Sigmoid colon (tissue), 7 donors: ENCODE measurements around the gene WNT5A. TPM values are rescaled to one million over a fixed set of nuclear protein-coding genes. Genes with fewer than 3 reads are reported as not detected.

Source experiments
- DNase-seq: peaks from one replicate; pipeline ENCODE4 v3.0.0-alpha.2; 2019
- H3K27ac ChIP-seq, 4 donors: fragments of 200-600 bp; sonication (generic); one replicate each; pipeline ENCODE4 v1.5.1; 2016 to 2019; ENCODE audit warnings: mild to moderate bottlenecking in 1 of 4
- H3K27me3 ChIP-seq, 3 donors: fragments of 200-600 bp; sonication (generic); one replicate each; pipeline ENCODE4 v1.5.1; 2019; ENCODE audit warnings: mild to moderate bottlenecking in 1 of 3
- H3K36me3 ChIP-seq, 4 donors: fragments of 200-600 bp; sonication (generic); one replicate each; pipeline ENCODE4 v1.5.1; 2016 to 2019
- H3K4me1 ChIP-seq, 4 donors: fragments of 200-600 bp; sonication (generic); one replicate each; pipeline ENCODE4 v1.5.1; 2017 to 2019
- H3K4me3 ChIP-seq, 4 donors: fragments of 200-600 bp; sonication (generic); one replicate each; pipeline ENCODE4 v1.5.1; 2017 to 2019; ENCODE audit warnings: mild to moderate bottlenecking in 2 of 4, moderate library complexity in 1 of 4
- H3K9me3 ChIP-seq, 4 donors: fragments of 200-600 bp in 3 of 4; sonication (generic) in 3 of 4; one replicate each; pipeline versions ENCODE4 v1.5.1 to v1.6.1; 2013 to 2019
- EP300 ChIP-seq, 4 donors: sonication (generic); formaldehyde crosslinking; IDR thresholded peaks; one replicate each; pipeline ENCODE4 v1.6.1; 2017; ENCODE audit warnings: antibody characterized with exemption in 4 of 4
- POLR2A ChIP-seq, 2 donors: fragments of 450-650 bp; IDR thresholded peaks; one replicate each; pipeline ENCODE4 v1.6.1; 2016; ENCODE audit warnings: antibody characterized with exemption in 2 of 2, mild to moderate bottlenecking in 2 of 2, moderate library complexity in 2 of 2
- POLR2AphosphoS5 ChIP-seq, 4 donors: sonication (generic); formaldehyde crosslinking; IDR thresholded peaks; one replicate each; pipeline ENCODE4 v1.6.1; 2017; ENCODE audit warnings: antibody characterized with exemption in 4 of 4
- WGBS, 2 donors: extraction: QIAGEN DNeasy Blood & Tissue Kit; methylation state at CpG; one replicate each; pipeline ENCODE4 v1.1.7; 2013; 5-methylcytosine and 5-hydroxymethylcytosine counted together
- intact Hi-C: fragments of 100-400 bp; cut with DNase I; formaldehyde crosslinking; loops from one replicate; pipeline ENCODE4 v1.15.1; 2023
- polyA plus RNA-seq, 3 donors: library from polyadenylated mRNA; stranded (reverse); fragments of 200-250 nt; gene quantifications; one replicate each; pipeline ENCODE4 v1.2.3, GENCODE V29; 2013
- total RNA-seq, 4 donors: library from RNA; depleted of rRNA; stranded (reverse); fragments of >200 nt; gene quantifications; one replicate each; pipeline ENCODE4 v1.1.0, GENCODE V29; 2016
- TF ChIP-seq, protein P1 (sequence below), 4 experiments: fragments of 450-650 bp in 3 of 4; fragments of 200-600 bp in 1 of 4; IDR thresholded peaks; one replicate each; pipeline ENCODE4 v1.5.1; 2016 to 2019; ENCODE audit warnings: antibody characterized with exemption in 4 of 4, mild to moderate bottlenecking in 3 of 4, moderate library complexity in 2 of 4
- donor health status: healthy with polysubstance abuse.
- donor health status: Bipolar disorder and iron deficiency.
- donor health status: healthy.

The WNT5A gene
- total and polyA plus RNA-seq, 7 donors, result under 0.01 to 11.9 (median 3.9) TPM

DNA sequence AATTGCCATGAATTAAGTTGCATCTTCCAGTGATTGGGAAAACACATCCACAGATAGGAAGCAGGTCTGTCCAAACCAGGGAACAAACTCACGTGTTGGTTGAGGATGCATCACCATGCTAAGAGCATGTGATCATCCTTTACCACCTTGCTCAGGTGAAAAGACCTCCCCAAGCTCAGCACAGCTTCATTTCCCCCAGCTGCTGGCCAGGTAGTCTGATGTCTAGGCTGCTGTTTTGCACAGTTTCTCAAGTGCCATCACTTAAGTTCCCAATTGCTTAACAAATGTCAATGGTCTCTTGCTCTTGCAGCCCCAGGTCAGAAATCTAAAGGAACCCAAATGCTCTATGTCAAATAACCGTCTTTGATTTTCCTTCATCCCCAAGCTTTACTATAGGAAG, 34.2 kb downstream of the WNT5A start:
- Histone ChIP-seq H3K27ac (no peak overlapping the region), H3K4me1 (no peaks in the 10 kb centered on the region), H3K27me3 (no peaks in the 10 kb centered on the region), H3K4me3 (no peak overlapping the region), H3K9me3 (no peaks in the 10 kb centered on the region), H3K36me3 (no peaks in the 10 kb centered on the region)
- WGBS, 2 donors, result 87 to 90% methylated on average over 2 of the region's 2 CpGs
- no peak for DNase-seq
- no peak for TF ChIP-seq POLR2A (IDR thresholded peaks at IDR 0.05)
- TF ChIP-seq POLR2AphosphoS5 (IDR thresholded peaks at IDR 0.05), result no peak
- TF ChIP-seq, protein P1, sequence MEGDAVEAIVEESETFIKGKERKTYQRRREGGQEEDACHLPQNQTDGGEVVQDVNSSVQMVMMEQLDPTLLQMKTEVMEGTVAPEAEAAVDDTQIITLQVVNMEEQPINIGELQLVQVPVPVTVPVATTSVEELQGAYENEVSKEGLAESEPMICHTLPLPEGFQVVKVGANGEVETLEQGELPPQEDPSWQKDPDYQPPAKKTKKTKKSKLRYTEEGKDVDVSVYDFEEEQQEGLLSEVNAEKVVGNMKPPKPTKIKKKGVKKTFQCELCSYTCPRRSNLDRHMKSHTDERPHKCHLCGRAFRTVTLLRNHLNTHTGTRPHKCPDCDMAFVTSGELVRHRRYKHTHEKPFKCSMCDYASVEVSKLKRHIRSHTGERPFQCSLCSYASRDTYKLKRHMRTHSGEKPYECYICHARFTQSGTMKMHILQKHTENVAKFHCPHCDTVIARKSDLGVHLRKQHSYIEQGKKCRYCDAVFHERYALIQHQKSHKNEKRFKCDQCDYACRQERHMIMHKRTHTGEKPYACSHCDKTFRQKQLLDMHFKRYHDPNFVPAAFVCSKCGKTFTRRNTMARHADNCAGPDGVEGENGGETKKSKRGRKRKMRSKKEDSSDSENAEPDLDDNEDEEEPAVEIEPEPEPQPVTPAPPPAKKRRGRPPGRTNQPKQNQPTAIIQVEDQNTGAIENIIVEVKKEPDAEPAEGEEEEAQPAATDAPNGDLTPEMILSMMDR (IDR thresholded peaks at IDR 0.05), result no peak
- TF ChIP-seq EP300 (IDR thresholded peaks at IDR 0.05), result no peak
- intact Hi-C loops, result no loop called here

DNA sequence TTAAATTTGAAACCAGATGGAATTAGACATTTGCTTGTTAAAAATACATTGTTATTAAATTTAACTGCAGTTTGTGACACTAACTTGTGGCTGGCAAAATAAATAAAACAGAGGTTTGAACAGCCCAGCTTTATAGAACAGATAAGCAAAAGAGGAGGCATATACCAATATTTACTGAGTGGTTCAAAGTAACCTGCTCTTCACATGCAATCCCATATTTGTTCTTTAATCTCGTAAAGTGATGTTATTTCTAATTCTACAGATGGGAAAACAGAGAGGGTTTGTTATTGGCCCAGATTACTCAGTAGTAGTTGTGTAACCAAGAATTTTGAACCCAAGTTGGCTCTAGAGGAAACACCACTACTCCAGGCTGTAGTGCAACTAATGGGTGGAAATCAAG, 37.6 kb downstream of the WNT5A start:
- H3K9me3 ChIP-seq, result no peaks in the 10 kb centered on the region
- DNase-seq, result no peak
- H3K27ac ChIP-seq, result no peak overlapping the region
- 8 to 67% methylated on average over 1 of the region's 1 CpG for WGBS, 2 donors
- intact Hi-C loops, result no loop called here
- no peaks in the 10 kb centered on the region for H3K4me1 ChIP-seq
- H3K27me3 ChIP-seq, result no peaks in the 10 kb centered on the region
- H3K4me3 ChIP-seq, result no peak overlapping the region
- H3K36me3 ChIP-seq, result no peaks in the 10 kb centered on the region
- TF ChIP-seq POLR2A (IDR thresholded peaks at IDR 0.05) (no peak), POLR2AphosphoS5 (IDR thresholded peaks at IDR 0.05) (no peak), EP300 (IDR thresholded peaks at IDR 0.05) (no peak)
- TF ChIP-seq, protein P1 (IDR thresholded peaks at IDR 0.05), result no peak

DNA sequence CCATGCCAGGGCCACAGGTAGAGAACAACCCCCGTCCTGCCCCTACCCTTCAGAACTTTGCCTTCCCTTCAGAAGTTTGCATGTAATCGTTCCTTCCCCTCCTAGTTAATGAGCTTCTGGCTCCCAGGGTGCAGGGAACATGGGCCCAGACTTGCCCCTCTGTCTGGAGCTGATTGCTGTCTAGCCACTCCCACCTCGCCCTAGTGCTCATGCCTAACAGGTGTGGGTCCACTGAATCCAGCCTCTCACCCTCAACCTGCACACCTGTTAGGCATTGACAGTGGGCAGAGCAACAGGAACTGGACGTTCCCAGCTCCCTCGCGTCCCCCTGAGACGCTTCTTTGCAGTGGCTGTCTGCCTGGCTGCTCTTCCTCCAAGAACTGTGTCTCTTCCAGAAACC, 40.3 kb downstream of the WNT5A start:
- Histone ChIP-seq H3K36me3 (no peaks in the 10 kb centered on the region), H3K27me3 (no peaks in the 10 kb centered on the region), H3K4me1 (no peaks in the 10 kb centered on the region), H3K27ac (no peak overlapping the region), H3K9me3 (no peaks in the 10 kb centered on the region), H3K4me3 (no peak overlapping the region)
- TF ChIP-seq POLR2AphosphoS5 (IDR thresholded peaks at IDR 0.05), result no peak
- no peak for DNase-seq
- 12 to 62% methylated on average over 7 of the region's 7 CpGs for WGBS, 2 donors
- intact Hi-C loops, result no loop called here

DNA sequence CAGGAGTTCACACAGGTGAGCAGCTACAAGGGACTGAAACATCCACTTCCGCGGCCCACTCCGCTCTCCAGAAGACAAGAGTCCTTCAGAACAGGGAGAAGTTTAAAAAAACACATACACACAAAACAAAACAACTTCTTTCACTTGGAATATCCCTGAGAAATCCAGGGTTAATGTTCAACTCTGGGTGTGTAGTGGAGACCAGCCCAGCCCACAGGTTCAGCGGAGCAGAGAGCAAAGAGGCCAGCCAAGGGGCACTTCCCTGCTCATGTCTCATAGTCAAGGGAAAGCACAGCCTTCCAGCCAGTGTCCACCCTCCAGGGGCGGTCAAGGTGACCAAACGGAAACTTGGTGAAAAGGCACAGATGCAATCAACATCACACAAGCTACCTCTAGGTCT, 41.6 kb downstream of the WNT5A start:
- no peaks in the 10 kb centered on the region for H3K27me3 ChIP-seq
- no peaks in the 10 kb centered on the region for H3K36me3 ChIP-seq
- H3K27ac ChIP-seq, result no peak overlapping the region
- TF ChIP-seq, protein P1 (IDR thresholded peaks at IDR 0.05), result no peak
- TF ChIP-seq POLR2AphosphoS5 (IDR thresholded peaks at IDR 0.05), result no peak
- TF ChIP-seq EP300 (IDR thresholded peaks at IDR 0.05), result no peak
- TF ChIP-seq POLR2A (IDR thresholded peaks at IDR 0.05), result no peak
- H3K9me3 ChIP-seq, result no peaks in the 10 kb centered on the region
- intact Hi-C loops, result no loop called here
- H3K4me1 ChIP-seq, result no peaks in the 10 kb centered on the region
- WGBS, 2 donors, result 17 to 65% methylated on average over 6 of the region's 6 CpGs
- DNase-seq, result no peak
- no peak overlapping the region for H3K4me3 ChIP-seq

DNA sequence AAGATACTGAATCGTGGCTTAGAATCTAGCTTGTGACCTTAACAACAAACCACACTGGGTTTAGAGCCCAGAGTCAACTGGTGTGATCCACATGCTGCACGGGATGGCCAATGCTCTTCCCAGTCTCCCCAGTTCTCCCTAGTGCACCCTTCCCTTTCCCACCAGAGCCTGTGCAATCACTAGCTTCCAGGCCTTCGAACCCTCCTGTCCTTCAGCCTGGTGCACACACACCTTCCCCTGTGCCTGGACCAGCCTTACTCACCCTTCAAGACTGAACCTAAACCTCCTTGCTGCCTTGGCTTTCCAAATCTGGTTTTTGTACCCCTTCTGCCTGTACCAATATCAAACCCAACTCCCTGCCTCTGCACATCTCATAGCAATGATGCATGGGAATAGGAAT, 43.8 kb downstream of the WNT5A start:
- no peaks in the 10 kb centered on the region for H3K9me3 ChIP-seq
- no peaks in the 10 kb centered on the region for H3K36me3 ChIP-seq
- TF ChIP-seq, protein P1 (IDR thresholded peaks at IDR 0.05), result no peak
- TF ChIP-seq EP300 (IDR thresholded peaks at IDR 0.05) (no peak), POLR2AphosphoS5 (IDR thresholded peaks at IDR 0.05) (no peak), POLR2A (IDR thresholded peaks at IDR 0.05) (no peak)
- intact Hi-C loops, result no loop called here
- DNase-seq, result no peak
- no peaks in the 10 kb centered on the region for H3K4me1 ChIP-seq
- WGBS, 2 donors, result 86 to 92% methylated on average over 3 of the region's 3 CpGs
- no peaks in the 10 kb centered on the region for H3K27me3 ChIP-seq
- no peak overlapping the region for H3K4me3 ChIP-seq
- no peak overlapping the region for H3K27ac ChIP-seq
